A673 (cell line): ENCODE results near the gene HNRNPF.

Experiments used
- CTCF ChIP-seq: fragments of 300-800, 200-600 bp; sonication (generic); conservative IDR thresholded peaks from 2 replicates; pipeline ENCODE4 v1.5.1; 2017; ENCODE audit warnings: low read depth, mild to moderate bottlenecking, antibody characterized with exemption, low read length, moderate library complexity, mixed read lengths
- EZH2 ChIP-seq: fragments of 200-600 bp; sonication (generic); IDR thresholded peaks from 2 replicates; pipeline ENCODE4 v1.6.1; 2017; ENCODE audit warnings: borderline replicate concordance, low read depth, mild to moderate bottlenecking, mixed read lengths, antibody characterized with exemption, low read length; ENCODE audit not compliant: poor library complexity, severe bottlenecking

GRCh38 chr10:43407148-43407575, 1.8 kb downstream of the HNRNPF start:
- TF ChIP-seq CTCF (no peak), EZH2 (no peak)
